NK-92 treated with Interleukin-12 subunit alpha and Interleukin-12 subunit beta, amount 100 ng/mL, for 24 hours (cell line): ENCODE measurements around the gene STK10.
"Not testable (repeated sequence)": the region's sequence is repeated elsewhere in the genome, so short reads cannot be mapped to it uniquely, and the experiment has no call there.

Experiments
- DNase-seq: peaks from one replicate; lab custom pipeline; 2025; lab: John Stamatoyannopoulos, UW

STK10 gene

DNA sequence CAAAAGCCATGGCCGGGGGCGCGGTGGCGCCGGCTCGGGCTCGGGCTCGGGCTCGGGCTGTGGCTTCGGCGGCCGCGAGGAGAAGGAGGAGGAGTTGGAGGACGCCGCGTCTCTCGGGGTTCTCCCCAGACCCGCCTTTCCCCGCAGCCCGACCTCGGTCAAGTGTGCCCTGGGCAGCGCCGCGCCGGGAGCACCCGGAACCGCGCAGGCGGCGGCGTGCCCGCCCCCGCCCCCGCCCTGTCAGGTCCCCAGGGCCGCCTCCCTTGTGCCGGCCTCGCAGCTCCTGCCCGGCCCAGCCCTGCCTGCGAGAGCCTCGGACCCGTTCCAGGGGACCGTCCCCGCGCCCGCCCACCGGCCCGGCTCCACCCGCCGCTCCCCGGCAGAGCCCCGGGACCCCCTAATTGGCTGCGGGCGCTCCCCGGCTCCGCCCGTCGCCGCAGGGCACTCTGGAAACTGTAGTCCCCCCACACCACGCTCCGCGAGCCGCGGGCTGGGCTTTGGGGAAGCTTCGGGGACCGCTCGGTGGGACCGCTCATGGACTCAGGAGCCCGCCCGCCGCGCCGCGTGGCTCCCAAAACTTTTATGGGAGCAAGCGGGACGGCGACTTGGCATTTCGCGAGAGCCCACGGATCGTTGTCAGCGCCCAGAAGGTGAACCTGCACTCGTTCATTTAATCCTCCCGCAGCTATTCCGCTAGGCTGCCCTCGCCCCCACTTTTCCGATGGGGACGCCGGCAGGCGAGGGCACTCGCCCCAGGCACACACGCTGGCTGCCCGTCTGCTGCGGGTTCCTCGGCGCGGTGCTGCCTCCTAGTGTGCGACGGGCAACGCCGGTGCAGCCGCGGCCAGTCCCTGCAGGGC is at the start of gene STK10:
TSS of gene STK10 (minus strand) at position 192 of the 860 bp plus-strand sequence. CDS start at position 10, 182 bp downstream.
- peak; percentile 92 for DNase-seq

DNA sequence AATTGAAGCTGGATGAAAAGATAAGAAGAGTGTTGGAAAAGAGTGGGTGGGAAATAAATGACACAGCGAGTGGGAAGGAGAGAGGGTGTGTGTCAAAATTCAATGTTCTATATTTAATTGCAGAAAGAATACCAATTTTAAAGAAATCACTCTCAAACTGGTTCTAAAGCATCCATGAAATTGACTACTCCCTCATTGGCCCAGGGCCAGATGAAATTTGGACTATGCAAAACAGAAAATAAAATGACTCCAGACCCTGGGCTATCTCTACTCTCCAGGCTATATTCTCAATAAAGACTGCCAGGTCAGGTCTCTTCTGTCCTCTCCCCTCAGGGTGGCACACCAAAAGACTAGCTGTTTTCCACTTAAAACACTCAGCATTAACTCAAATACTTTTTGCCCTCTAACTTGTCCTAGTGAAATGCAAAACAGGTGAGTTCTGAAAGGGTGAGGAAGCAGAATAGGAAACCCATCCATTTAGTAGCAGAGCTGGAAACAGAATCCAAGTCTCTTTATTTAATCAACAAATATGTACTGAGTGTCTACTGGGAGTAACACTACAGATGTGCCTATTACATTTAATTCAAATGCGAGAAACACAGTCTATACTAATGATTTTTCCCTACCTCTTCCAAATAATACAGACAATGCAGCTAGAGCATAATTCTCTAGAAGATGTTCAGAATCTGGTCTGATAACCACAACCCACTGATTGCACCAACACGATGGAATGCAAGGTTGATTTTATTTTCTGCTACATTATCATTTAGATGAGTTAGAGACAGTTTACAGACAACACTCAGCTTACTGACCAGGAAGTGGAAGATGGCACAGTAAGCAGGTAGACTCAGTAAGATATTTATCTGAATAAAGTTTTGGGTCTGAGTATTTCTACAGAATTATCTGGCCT is 48.1 kb upstream of the STK10 start:
- DNase-seq: no peak

DNA sequence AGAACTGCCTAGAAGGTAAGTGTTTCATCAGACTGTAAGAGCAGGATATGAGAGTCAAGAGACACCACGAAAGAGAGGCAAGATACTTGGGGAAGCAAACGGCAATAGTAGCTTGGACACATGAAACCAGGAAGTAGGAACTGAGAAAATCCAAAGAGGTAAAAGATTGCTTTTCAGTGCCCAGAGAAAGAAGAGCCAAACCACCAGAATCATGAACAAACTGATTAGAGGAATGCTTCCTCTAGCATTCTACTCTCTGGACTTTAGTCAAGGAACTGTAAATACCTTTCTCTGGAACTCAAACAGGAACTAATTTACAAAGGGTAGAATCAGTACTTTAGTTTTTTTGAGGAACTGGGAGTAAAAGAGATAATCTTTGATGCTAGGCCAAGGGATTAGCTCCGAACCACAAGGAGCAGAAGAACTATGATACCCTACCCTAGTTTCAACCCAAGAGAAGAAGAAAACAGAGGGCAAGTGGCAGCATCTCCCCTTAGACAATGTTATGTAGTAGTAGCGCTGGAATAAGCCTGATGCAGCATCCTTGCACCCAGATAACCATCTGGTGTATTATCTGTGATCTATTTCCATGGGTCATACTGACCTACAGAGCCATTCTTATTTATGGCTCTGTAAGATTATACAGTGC is 47.2 kb upstream of the STK10 start:
- DNase-seq: no peak

DNA sequence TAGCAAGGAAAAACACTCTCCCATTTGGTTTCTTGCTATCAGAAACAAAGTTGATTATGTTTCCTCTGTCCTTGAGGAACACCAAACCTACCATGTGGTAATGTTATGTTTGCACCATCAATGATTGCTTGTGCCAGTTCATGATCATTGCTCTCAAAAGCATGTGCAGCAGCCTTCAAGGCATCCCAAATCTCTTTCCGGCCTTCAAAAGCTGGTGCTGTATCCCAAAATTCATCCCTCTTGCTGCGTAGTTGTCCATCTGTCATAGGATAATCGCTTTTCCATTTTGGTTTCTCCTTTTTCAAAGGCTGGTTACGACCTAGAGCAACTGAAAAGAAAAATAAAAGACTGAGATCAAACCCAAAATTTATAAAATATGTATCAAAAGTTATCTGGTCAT is 46.0 kb upstream of the STK10 start:
- DNase-seq: no peak

DNA sequence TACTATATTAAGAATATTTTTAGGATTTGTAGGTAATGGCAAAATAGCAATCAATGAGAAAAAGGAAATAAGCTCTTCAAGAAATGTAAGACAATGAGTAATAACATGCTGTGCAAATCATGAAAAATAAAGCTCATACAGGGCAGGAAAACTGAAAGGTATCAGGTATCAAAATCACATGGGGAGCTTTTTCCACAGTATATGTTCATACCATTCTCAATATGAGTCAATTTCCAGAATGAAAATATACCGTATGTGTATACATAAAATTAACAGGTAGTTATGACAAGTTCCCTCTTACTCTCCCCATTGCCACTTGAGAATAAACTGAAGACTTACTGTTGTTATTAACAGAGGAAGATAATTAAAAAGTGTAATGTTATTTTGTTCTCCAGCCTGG is 41.9 kb upstream of the STK10 start:
- DNase-seq: no peak

DNA sequence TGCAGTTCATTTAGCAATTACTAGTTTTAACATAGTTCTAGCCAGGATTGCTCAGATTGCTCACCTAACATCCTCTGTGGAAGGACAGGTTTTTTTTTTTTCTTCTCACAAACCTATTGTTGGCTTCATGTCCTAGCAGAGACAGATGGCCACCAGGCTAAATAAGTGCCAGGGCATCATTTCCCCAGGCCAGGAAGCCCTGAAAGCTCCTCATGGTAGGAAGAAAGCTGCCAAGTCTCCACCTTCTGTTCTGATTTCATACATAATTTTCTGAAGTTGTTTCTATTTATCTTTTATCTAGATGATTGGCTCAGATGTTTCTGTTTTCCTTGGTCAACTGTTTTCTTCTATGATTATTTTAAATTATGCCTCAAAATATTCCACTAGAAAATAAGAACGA is 37.0 kb upstream of the STK10 start:
- no peak for DNase-seq

DNA sequence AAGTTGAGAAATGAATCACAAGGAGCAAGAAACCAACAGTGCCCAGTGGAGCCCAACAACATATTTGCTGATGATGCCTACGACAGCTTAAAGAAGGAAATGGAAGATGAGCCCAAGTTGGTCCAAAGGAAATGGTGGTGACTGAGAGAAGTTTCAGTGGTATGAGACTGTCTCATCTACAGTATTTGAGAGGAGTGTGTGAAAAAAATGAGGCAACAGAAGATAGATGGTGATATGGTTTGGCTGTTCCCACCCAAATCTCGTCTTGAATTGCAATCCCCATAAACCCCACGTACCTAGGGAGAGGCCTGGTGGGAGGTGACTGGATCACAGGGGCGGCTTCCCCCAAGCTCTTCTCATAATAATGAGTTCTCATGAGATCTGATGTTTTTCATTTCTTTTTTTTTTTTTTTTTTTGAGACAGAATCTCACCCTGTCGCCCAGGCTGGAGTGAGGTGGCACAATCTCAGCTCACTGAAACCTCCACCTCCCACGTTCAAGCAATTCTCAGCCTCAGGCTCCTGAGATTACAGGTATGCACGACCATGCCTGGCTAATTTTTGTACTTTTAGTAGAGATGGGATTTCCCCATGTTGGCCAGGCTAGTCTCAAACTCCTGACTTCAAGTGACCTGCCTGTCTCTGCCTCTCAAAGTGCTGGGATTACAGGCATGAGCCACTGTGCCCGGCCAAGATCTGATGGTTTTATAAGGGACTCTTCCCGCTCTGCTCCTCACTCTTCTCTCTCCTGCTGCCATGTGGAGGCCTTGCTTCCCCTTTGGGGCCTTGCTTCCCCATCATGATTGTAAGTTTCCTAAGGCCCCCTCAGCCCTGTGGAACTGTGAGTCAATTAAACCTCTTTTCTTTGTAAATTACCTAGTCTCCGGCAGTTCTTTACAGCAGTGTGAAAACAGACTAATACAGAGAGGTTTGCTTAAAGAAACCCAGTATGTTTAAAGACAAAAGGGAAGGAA is 36.2 kb upstream of the STK10 start:
- no peak for DNase-seq

DNA sequence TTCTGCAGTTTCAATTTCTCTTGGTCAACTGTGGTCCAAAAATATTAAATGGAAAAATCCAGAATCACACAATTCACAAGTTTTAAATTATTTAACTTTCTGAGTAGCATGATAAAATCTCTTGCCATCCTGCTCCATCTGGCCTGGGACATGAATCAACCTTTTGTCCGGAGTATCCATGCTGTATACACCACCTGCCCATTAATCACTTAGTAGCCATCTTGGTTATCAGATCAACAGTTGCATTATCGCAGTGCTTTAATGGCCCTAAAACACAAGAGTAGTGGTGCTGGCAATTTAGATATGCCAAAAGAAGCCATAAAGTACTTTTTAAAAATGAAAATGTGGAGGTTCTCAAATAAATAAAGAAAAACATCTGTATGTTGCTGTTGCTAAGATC is 31.3 kb upstream of the STK10 start:
- DNase-seq: no peak

DNA sequence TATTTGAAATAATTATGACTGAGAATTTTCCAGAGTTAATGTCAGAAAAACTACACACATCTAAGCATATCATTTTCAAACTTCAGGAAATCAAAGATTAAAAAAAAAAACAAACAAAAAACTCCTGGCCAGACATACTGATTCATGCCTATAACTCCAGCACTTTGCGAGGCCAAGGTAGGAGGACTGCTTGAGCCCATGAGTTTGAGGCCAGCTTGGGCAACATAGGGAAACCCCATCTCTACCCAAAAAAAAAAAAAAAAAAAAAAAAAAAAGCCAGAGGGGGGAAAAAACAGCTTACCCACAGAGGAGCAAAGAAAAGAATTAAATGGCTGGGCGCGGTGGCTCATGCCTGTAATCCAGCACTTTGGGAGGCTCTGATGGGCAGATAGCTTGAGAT is 28.3 kb upstream of the STK10 start:
- DNase-seq: no peak

DNA sequence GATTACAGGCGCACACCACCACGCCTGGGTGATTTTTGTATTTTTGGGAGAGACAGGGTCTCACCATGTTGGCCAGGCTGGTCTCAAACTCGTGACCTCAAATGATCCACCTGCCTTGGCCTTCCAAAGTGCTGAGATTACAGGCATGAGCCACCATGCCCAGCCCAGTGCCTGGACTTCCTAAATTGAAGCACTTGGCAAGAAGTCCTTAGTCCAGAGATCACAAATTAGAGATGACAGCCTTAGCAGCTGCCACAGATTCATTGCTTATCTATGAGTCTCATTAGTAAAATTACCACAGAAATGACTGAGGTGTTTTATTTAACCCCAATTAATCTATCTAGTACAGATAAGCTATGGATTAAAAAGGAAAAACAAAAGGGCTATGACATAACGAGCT is 25.1 kb upstream of the STK10 start:
- no peak for DNase-seq

DNA sequence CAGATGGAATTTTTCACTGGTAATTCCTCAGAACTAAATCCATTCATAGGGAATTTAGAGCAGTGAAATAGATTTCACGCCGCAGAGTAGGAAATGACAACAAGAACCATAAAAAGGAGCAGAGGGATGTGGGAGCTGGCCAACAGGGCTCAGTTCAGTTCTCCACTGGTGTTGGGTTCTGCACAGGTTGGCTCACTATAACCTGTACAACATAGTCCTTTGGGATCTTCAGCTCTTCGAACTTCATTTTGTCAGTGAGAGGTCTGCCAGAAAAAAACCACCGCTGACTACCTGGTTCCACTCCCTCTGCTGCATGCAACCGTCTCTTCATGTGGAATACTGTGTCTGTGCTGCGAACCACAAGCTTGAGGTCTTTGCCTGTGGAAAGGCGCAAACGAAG is 23.7 kb upstream of the STK10 start:
- DNase-seq: no peak

DNA sequence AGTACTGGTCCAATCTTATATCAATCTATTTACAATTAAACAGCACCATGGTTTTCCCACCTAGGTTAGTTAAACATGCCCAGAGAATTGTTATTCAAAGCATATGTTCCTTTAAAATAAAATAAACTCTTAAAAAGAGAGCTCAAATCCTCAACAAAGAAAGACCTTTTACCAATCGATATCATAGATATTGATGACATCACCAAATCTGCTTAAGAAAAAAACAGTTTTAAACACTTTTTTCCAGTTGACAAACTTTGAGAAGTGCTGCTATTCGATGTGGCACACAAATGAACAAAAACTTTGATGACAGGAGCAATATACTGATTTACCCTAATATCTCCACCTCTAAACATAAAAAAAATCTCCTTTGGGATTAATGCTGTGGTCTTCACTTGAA is 21.7 kb upstream of the STK10 start:
- no peak for DNase-seq

DNA sequence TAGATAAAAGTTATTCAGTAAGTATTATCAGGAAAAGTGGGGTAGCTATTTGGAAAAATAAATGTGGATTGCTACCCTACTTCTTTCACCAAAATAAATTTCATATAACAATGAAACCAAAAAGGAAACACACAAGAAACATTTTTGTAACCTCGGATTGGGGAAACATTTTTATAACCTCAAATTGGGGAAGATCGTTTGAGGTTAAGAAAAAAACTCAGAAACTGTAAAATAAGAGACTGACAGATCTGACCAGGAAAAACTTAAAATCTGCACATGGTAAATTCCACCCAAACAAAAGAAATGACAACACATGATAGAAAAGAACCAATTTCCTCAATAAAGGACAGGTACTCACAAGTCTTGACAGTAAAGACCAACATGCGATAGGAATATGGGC is 19.5 kb upstream of the STK10 start:
- DNase-seq: no peak

DNA sequence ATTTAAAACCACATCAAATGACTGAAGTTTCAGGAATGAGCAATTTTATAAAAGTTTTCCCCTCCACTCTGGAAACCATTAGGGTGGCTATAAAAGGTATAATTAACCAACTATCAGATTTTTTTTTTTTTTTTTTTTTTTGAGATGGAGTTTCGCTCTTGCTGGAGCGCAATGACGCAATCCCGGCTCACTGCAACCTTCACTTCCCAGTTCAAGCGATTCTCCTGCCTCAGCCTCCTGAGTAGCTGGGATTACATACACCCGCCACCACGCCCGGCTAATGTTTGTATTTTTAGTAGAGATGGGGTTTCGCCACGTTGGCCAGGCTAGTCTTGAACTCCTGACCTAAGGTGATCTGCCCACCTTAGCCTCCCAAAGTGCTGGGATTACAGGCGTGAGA is 18.0 kb upstream of the STK10 start:
- not testable (repeated sequence) for DNase-seq

DNA sequence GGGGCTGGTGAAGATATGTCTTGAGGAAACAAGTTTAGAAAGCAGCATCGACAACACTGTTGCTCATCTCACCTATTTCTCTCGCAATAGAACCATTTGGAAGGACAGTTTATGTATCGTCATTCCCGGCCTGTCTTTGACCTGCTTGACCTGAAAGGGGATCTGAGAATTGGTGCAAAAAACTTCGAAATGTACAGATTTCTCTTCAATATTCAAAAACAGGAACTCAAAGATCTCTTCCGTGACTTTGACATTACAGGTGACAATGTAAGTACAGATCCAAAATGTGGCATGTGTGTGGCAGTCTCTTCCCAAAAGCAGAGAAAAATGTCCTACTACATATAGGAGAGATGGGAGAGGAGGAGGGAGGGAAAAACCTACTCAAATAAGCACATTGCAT is 12.5 kb upstream of the STK10 start:
- DNase-seq: no peak

DNA sequence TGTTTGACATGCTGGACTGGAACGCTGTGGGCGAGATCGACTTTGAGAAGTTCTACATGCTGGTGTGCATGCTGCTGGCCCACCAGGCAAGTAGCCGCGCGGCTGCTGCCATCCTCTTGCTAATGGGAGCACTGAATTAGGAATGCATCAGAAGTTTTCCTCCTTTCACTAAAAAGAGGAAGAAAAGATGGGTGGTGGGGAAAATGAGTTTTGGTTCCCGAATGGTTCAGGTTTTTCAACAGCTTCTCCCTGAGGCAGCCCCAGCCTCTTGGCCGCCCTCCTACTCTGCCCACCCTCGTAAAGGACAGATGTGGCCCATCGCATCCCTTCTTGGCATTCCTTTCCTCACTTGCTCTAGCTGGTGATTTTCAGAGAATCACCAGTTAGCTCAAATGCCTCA is 11.4 kb upstream of the STK10 start:
- no peak for DNase-seq

DNA sequence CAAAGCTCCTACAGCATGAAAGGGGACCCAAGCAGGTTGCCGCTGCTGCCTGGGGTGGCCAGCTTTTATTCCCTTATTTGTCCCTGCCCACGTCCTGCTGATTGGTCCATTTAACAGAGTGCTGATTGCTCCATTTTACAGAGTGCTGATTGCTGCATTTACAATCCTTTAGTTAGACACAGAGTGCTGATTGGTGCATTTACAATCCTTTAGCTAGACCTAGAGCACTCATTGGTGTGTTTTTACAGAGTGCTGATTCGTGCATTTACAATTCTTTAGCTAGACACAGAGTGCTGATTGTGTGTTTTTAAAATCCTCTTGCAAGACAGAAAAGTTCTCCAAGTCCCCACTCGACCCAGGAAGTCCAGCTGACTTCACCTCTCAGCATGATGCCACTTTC is 9.8 kb upstream of the STK10 start:
- not testable (repeated sequence) for DNase-seq

DNA sequence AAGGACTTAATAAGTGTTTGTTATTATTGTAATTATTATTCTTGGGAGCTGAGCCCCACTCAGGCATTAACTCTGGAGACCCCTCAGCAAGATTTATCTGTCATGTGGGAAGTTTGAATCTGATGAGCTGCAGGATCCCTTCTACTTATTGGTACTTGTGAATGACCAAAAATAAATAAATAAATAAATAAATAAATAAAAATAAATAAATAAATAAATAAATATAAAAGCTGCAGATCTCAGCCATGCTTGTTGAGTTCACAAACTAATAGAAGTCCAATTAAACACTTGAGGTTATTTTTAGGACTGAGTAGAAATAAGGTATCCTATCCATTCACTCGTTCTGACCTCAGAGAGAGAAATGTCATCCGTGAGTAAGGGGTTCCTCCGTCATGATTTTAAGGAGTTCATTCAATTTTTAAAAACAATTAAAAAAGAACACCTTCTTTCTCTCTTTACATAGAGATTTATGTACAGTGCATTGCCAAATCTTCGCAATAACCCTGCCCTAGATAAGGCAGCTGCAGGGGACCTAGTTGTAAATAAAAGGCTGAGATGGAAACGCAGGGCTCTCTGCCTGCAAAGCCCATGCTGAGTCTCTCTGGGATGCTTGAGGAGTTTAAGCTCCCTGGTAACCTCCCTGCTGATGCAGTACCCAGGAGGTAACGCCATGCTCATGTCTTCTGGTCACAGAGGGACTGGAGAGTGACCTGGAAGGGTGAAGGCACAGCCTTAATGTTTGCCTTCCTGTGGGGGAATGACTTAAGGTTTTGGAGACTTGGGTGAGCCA is 7.2 kb upstream of the STK10 start:
- DNase-seq: no peak

DNA sequence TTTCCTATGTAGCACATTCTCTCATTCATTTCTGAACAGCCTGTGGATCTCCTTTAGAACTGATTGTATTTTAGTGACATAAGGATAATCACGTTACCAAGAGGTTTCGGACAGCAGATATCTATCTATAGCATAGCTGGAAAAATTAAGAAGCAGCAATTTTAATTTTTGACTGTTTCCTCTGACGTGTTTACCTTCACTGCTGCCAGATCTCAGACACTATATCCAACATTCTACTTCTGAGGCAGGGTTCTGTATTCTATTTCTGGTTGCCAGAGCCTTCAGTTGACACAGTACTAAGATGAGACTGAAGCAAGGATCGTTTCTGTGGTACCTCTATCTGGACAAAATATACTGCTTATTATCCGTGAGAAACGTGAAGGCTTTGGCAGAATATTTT is 5.8 kb upstream of the STK10 start, which contains the start of gene EFCAB9:
TSS of gene EFCAB9 (plus strand) at position 301 of the 400 bp plus-strand sequence. CDS start at position 302, 1 bp downstream.
- no peak for DNase-seq

DNA sequence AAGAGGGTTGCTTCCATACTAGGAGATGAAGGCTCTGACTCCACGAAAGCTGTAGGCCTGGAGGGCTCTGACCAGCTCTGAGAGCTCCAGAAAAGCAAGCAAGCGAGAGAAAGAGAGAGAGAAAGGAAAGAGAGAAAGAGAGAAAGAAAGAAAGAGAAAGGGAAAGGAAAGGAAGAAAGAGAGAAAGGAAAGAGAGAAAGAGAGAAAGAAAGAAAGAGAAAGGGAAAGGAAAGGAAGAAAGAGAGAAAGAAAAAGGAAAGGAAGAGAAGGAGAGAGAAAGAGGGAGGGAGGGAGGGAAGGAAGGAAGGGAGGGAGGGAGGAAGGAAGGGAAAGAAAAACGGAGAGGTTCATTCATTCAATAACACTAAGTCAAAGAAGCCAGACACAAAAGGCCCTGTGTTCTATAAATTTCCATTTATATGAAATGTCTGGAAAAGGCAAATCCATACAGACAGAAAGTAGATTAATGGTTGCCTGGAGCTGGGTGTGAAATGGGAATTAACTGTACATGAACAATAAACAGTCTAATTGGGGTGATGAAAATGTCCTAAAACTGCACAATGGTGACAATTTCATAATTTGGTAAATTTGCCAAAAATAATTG is 1.8 kb upstream of the STK10 start:
- no peak for DNase-seq
